Measurements from ENCODE around the gene OR6M1. TPM values are rescaled to one million over a fixed set of nuclear protein-coding genes. Genes with fewer than 3 reads are reported as not detected.

Gene OR6M1
- total RNA-seq (2022; extraction: Qiagen RNA extraction; ENCODE audit: low read depth), result not detected in 5 replicates

GRCh38 chr11:123806249-123806648 is at the start of gene OR6M1:
OR6M1 (minus strand) TSS chr11:123806349; CDS start chr11:123806349, 0 bp downstream.

Other genes starting within 250 kb of the OR6M1 start
- gene SCN3B, start 151.7 kb downstream of the OR6M1 start, total RNA-seq (2022; extraction: Qiagen RNA extraction; ENCODE audit: low read depth), result 0.10 to 0.16 TPM (median 0.11 TPM) in 5 replicates
- gene ZNF202, start 64.7 kb downstream of the OR6M1 start, total RNA-seq (2022; extraction: Qiagen RNA extraction; ENCODE audit: low read depth), result 8.8 to 10.8 TPM (median 9.9 TPM) in 5 replicates
- gene OR6X1, start 51.8 kb downstream of the OR6M1 start, total RNA-seq (2022; extraction: Qiagen RNA extraction; ENCODE audit: low read depth), result not detected in 5 replicates
- gene TMEM225, start 79.3 kb upstream of the OR6M1 start, total RNA-seq (2022; extraction: Qiagen RNA extraction; ENCODE audit: low read depth), result not detected in 5 replicates
- not detected in 5 replicates for gene OR8D4, start 95.8 kb upstream of the OR6M1 start, total RNA-seq (2022; extraction: Qiagen RNA extraction; ENCODE audit: low read depth)
- gene OR4D5, start 133.3 kb upstream of the OR6M1 start, total RNA-seq (2022; extraction: Qiagen RNA extraction; ENCODE audit: low read depth), result not detected in 5 replicates
- gene OR6T1, start 137.5 kb upstream of the OR6M1 start, total RNA-seq (2022; extraction: Qiagen RNA extraction; ENCODE audit: low read depth), result not detected in 5 replicates
- not detected in 5 replicates for gene OR10S1, start 171.4 kb upstream of the OR6M1 start, total RNA-seq (2022; extraction: Qiagen RNA extraction; ENCODE audit: low read depth)
- not detected in 5 replicates for gene OR10G6, start 188.8 kb upstream of the OR6M1 start, total RNA-seq (2022; extraction: Qiagen RNA extraction; ENCODE audit: low read depth)
- not detected in 5 replicates for gene OR10G4, start 206.6 kb upstream of the OR6M1 start, total RNA-seq (2022; extraction: Qiagen RNA extraction; ENCODE audit: low read depth)
- gene OR10G9, start 216.7 kb upstream of the OR6M1 start, total RNA-seq (2022; extraction: Qiagen RNA extraction; ENCODE audit: low read depth), result not detected in 5 replicates
- not detected in 5 replicates for gene OR10G8, start 220.4 kb upstream of the OR6M1 start, total RNA-seq (2022; extraction: Qiagen RNA extraction; ENCODE audit: low read depth)
- not detected in 5 replicates for gene OR10G7, start 235.0 kb upstream of the OR6M1 start, total RNA-seq (2022; extraction: Qiagen RNA extraction; ENCODE audit: low read depth)

Data from A549 treated with RU486 at 1 μM for 4 hours (cell line).